C4-2B (cell line): Measurements from ENCODE around the gene HS6ST3.

Experiments
- ZFX ChIP-seq: fragments of 450-650 bp; IDR thresholded peaks from 2 replicates; pipeline ENCODE4 v1.6.1; 2017
- TF ChIP-seq, protein P1 (sequence below): fragments of 450-650 bp; conservative IDR thresholded peaks from 2 replicates; pipeline ENCODE4 v1.5.1; 2017; ENCODE audit warnings: mild to moderate bottlenecking

DNA sequence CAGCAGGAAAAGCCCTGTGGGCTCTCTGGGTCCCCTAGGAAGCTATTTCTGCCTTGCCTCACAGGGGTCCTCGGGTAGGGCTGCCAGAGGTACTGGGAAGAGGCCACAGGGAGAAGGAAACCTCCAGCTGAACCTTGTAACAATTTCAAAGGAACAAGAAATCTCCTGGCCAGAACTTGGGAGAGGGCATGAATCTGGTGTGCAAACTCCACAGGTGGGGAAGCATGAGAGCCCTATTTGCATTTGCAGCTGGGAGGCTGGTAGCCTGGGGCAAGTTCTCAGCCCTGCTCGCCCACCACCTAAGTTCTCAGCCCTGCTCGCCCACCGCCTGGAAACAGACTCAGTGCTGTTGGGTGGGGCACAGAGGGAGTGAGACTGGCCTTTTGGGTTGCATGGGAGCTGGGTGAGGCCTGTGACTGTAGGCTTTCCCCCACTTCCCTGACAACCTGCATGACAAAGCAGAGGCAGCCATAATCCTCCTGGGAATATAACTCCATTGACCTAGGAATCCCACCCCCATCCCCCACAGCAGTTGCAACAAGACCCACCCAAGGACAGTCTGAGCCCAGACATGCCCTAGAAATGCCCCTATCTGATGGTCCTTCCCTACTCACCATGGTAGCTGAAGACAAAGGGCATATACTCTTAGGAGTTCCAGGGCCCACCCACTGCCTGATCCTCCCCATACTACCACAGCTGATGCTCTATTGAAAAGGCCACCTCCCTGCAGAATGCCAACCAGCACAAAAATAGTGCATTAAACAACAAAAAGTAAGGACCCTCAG, 48.4 kb upstream of the HS6ST3 start:
- TF ChIP-seq, protein P1, sequence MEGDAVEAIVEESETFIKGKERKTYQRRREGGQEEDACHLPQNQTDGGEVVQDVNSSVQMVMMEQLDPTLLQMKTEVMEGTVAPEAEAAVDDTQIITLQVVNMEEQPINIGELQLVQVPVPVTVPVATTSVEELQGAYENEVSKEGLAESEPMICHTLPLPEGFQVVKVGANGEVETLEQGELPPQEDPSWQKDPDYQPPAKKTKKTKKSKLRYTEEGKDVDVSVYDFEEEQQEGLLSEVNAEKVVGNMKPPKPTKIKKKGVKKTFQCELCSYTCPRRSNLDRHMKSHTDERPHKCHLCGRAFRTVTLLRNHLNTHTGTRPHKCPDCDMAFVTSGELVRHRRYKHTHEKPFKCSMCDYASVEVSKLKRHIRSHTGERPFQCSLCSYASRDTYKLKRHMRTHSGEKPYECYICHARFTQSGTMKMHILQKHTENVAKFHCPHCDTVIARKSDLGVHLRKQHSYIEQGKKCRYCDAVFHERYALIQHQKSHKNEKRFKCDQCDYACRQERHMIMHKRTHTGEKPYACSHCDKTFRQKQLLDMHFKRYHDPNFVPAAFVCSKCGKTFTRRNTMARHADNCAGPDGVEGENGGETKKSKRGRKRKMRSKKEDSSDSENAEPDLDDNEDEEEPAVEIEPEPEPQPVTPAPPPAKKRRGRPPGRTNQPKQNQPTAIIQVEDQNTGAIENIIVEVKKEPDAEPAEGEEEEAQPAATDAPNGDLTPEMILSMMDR, result no peak
- no peak for TF ChIP-seq ZFX
